Mesothelial cell of epicardium (in vitro differentiated cells): ENCODE measurements around the gene CD300E. TPM values are rescaled to one million over a fixed set of nuclear protein-coding genes. Genes with fewer than 3 reads are reported as not detected.
"Not testable (repeated sequence)": the region's sequence is repeated elsewhere in the genome, so short reads cannot be mapped to it uniquely, and the experiment has no call there.

Experiments
- DNase-seq, 2 experiments: peaks; one replicate each; pipeline ENCODE4 v3.0.0; 2021; ENCODE audit warnings: low spot score in 2 of 2; ENCODE audit not compliant: unreplicated experiment in 2 of 2
- H3K27ac Mint-ChIP-seq: 2 replicates; pipeline ENCODE4 v1.8.0; 2021; ENCODE audit warnings: mixed read lengths
- H3K27me3 Mint-ChIP-seq: 2 replicates; pipeline ENCODE4 v1.8.0; 2021; ENCODE audit warnings: low read depth, mixed read lengths
- H3K36me3 Mint-ChIP-seq: 2 replicates; pipeline ENCODE4 v1.8.0; 2021; ENCODE audit warnings: mixed read lengths
- H3K4me1 Mint-ChIP-seq: 2 replicates; pipeline ENCODE4 v1.8.0; 2021; ENCODE audit warnings: mixed read lengths
- H3K4me3 Mint-ChIP-seq: 2 replicates; pipeline ENCODE4 v1.8.0; 2021; ENCODE audit warnings: mild to moderate bottlenecking, moderate library complexity, mixed read lengths
- H3K9me3 Mint-ChIP-seq: 2 replicates; pipeline ENCODE4 v1.8.0; 2021; ENCODE audit warnings: mixed read lengths
- CTCF ChIP-seq: fragments of 200-600 bp; sonication (generic); IDR thresholded peaks from one replicate; pipeline ENCODE4 v1.5.0; 2021; ENCODE audit warnings: antibody characterized with exemption; ENCODE audit not compliant: unreplicated experiment
- total RNA-seq: library from RNA; stranded (reverse); gene quantifications from 3 replicates; pipeline ENCODE4 v1.2.1, GENCODE V29; 2021

CD300E gene
- total RNA-seq, 1 donor from 2014 or later = not detected

GRCh38 chr17:74574489-74575142, 48.9 kb downstream of the CD300E start:
- DNase-seq = no peak
- no peak for TF ChIP-seq CTCF
- peaks cover 28% of the 10 kb centered on the region for H3K27me3 Mint-ChIP-seq
- no peaks in the 10 kb centered on the region for H3K4me1 Mint-ChIP-seq
- H3K9me3 Mint-ChIP-seq = no peaks in the 10 kb centered on the region
- no peak overlapping the region for H3K4me3 Mint-ChIP-seq
- no peak overlapping the region for H3K27ac Mint-ChIP-seq
- no peaks in the 10 kb centered on the region for H3K36me3 Mint-ChIP-seq

- H3K4me1 Mint-ChIP-seq, H3K4me3 Mint-ChIP-seq, H3K9me3 Mint-ChIP-seq, H3K36me3 Mint-ChIP-seq, DNase-seq, H3K27ac Mint-ChIP-seq: not testable (repeated sequence)
- peaks cover 23% of the 10 kb centered on the region for H3K27me3 Mint-ChIP-seq
Measured at GRCh38 chr17:74573635-74574034, 49.9 kb downstream of the CD300E start.

- Mint-ChIP-seq H3K9me3 (no peaks in the 10 kb centered on the region), H3K4me1 (peaks cover 1% of the 10 kb centered on the region), H3K36me3 (no peaks in the 10 kb centered on the region), H3K27ac (no peak overlapping the region), H3K27me3 (peaks cover 23% of the 10 kb centered on the region), H3K4me3 (no peak overlapping the region)
- no peak for TF ChIP-seq CTCF
- DNase-seq = no peak
Measured at GRCh38 chr17:74573169-74573568, 50.4 kb downstream of the CD300E start.

GRCh38 chr17:74571621-74572270, 51.8 kb downstream of the CD300E start:
- Mint-ChIP-seq H3K9me3 (no peaks in the 10 kb centered on the region), H3K27ac (no peak overlapping the region), H3K27me3 (peaks cover 23% of the 10 kb centered on the region), H3K4me1 (peaks cover 2% of the 10 kb centered on the region), H3K4me3 (no peak overlapping the region), H3K36me3 (no peaks in the 10 kb centered on the region)
- TF ChIP-seq CTCF = no peak
- no peak for DNase-seq

- TF ChIP-seq CTCF = no peak
- no peak for DNase-seq
- Mint-ChIP-seq H3K36me3 (no peaks in the 10 kb centered on the region), H3K27ac (no peak overlapping the region), H3K9me3 (no peaks in the 10 kb centered on the region), H3K4me3 (no peak overlapping the region), H3K4me1 (peaks cover 2% of the 10 kb centered on the region), H3K27me3 (peaks cover 14% of the 10 kb centered on the region)
Measured at GRCh38 chr17:74569020-74570003, 54.2 kb downstream of the CD300E start.
